ENCODE results near the gene JPH3. TPM values are rescaled to one million over a fixed set of nuclear protein-coding genes. Genes with fewer than 3 reads are reported as not detected.
"Not testable (repeated sequence)": the region's sequence is repeated elsewhere in the genome, so short reads cannot be mapped to it uniquely, and the experiment has no call there.

The JPH3 gene
- total and polyA plus RNA-seq, 2 experiments from 2014 or later, result 1.8 to 4.8 TPM

GRCh38 chr16:87713451-87714229 is 111.3 kb downstream of the JPH3 start:
- Histone ChIP-seq H2AFZ (no peak overlapping the region), H3K36me3 (replicated peaks; ENCODE audit: insufficient read depth, low read depth) (no peaks in the 10 kb centered on the region), H3K4me1 (ENCODE audit: insufficient read depth) (no peaks in the 10 kb centered on the region), H3K27me3 (no peaks in the 10 kb centered on the region), H3K79me2 (no peaks in the 10 kb centered on the region), H3K4me2 (no peak overlapping the region), H3K27ac (no peak overlapping the region), H3K4me3 (no peak overlapping the region), H4K20me1 (ENCODE audit: insufficient read depth, poor library complexity, severe bottlenecking) (no peaks in the 10 kb centered on the region), H3K9me2 (replicated peaks; ENCODE audit: insufficient read depth) (no peaks in the 10 kb centered on the region), H3K9me3 (ENCODE audit: low read depth) (no peaks in the 10 kb centered on the region)
- no peak for DNase-seq (ENCODE audit: low spot score)
- 93% methylated on average over 19 of the region's 19 CpGs for WGBS (ENCODE audit: low lambda C conversion rate, missing lambda C conversion rate)
- TF ChIP-seq CTCF (IDR thresholded peaks at IDR 0.05; ENCODE audit: poor library complexity), result no peak
- TF ChIP-seq EZH2phosphoT487 (IDR thresholded peaks at IDR 0.05; ENCODE audit: low read depth, severe bottlenecking, unreplicated experiment), result no peak
- TF ChIP-seq EZH2 (IDR thresholded peaks at IDR 0.05; ENCODE audit: borderline replicate concordance), result no peak

- Histone ChIP-seq H3K27ac (no peak overlapping the region), H3K36me3 (replicated peaks; ENCODE audit: insufficient read depth, low read depth) (no peaks in the 10 kb centered on the region), H3K79me2 (no peaks in the 10 kb centered on the region), H3K27me3 (no peaks in the 10 kb centered on the region), H3K4me2 (no peak overlapping the region), H3K9me2 (replicated peaks; ENCODE audit: insufficient read depth) (no peaks in the 10 kb centered on the region), H3K9me3 (ENCODE audit: low read depth) (no peaks in the 10 kb centered on the region), H2AFZ (no peak overlapping the region), H3K4me1 (ENCODE audit: insufficient read depth) (no peaks in the 10 kb centered on the region), H4K20me1 (ENCODE audit: insufficient read depth, poor library complexity, severe bottlenecking) (no peaks in the 10 kb centered on the region), H3K4me3 (no peak overlapping the region)
- no peak for DNase-seq (ENCODE audit: low spot score)
- TF ChIP-seq CTCF (IDR thresholded peaks at IDR 0.05; ENCODE audit: poor library complexity) (no peak), EZH2 (IDR thresholded peaks at IDR 0.05; ENCODE audit: borderline replicate concordance) (no peak), EZH2phosphoT487 (IDR thresholded peaks at IDR 0.05; ENCODE audit: low read depth, severe bottlenecking, unreplicated experiment) (no peak)
- 96% methylated on average over 16 of the region's 16 CpGs for WGBS (ENCODE audit: low lambda C conversion rate, missing lambda C conversion rate)
Observed at GRCh38 chr16:87715231-87715630, 112.9 kb downstream of the JPH3 start.

GRCh38 chr16:87715658-87716057 is 113.3 kb downstream of the JPH3 start:
- Histone ChIP-seq H4K20me1 (ENCODE audit: insufficient read depth, poor library complexity, severe bottlenecking) (no peaks in the 10 kb centered on the region), H3K4me2 (no peak overlapping the region), H3K36me3 (replicated peaks; ENCODE audit: insufficient read depth, low read depth) (no peaks in the 10 kb centered on the region), H3K4me3 (no peak overlapping the region), H2AFZ (no peak overlapping the region), H3K9me2 (replicated peaks; ENCODE audit: insufficient read depth) (no peaks in the 10 kb centered on the region), H3K79me2 (no peaks in the 10 kb centered on the region), H3K4me1 (ENCODE audit: insufficient read depth) (no peaks in the 10 kb centered on the region), H3K27me3 (no peaks in the 10 kb centered on the region), H3K27ac (no peak overlapping the region), H3K9me3 (ENCODE audit: low read depth) (no peaks in the 10 kb centered on the region)
- no peak for DNase-seq (ENCODE audit: low spot score)
- TF ChIP-seq CTCF (IDR thresholded peaks at IDR 0.05; ENCODE audit: poor library complexity) (no peak), EZH2phosphoT487 (IDR thresholded peaks at IDR 0.05; ENCODE audit: low read depth, severe bottlenecking, unreplicated experiment) (no peak), EZH2 (IDR thresholded peaks at IDR 0.05; ENCODE audit: borderline replicate concordance) (no peak)
- 91% methylated on average over 11 of the region's 12 CpGs for WGBS (ENCODE audit: low lambda C conversion rate, missing lambda C conversion rate)

GRCh38 chr16:87718831-87719230 is 116.5 kb downstream of the JPH3 start:
- not testable (repeated sequence) for H3K36me3 ChIP-seq (replicated peaks; ENCODE audit: insufficient read depth, low read depth); H3K27me3 ChIP-seq; H3K9me2 ChIP-seq (replicated peaks; ENCODE audit: insufficient read depth); H4K20me1 ChIP-seq (ENCODE audit: insufficient read depth, poor library complexity, severe bottlenecking); H3K9me3 ChIP-seq (ENCODE audit: low read depth); H3K4me2 ChIP-seq; H3K4me3 ChIP-seq; H3K79me2 ChIP-seq; DNase-seq (ENCODE audit: low spot score); H2AFZ ChIP-seq; H3K4me1 ChIP-seq (ENCODE audit: insufficient read depth)
- 97% methylated on average over 12 of the region's 28 CpGs for WGBS (ENCODE audit: low lambda C conversion rate, missing lambda C conversion rate)
- peak overlapping the region; percentile 20 for H3K27ac ChIP-seq
